HG02970 (cell line): ENCODE data around the gene TIMM44.
"Not testable (repeated sequence)": the region's sequence is repeated elsewhere in the genome, so short reads cannot be mapped to it uniquely, and the experiment has no call there.

ENCODE experiments used
- ATAC-seq: cut with Tn5 transposase; IDR thresholded peaks from one replicate; pipeline ENCODE4 v1.9.1; 2021; ENCODE audit warnings: mild to moderate bottlenecking, moderate library complexity, moderate number of reproducible peaks; ENCODE audit not compliant: unreplicated experiment, low FRiP score

TIMM44 gene

GRCh38 chr19:7953576-7953975, 10.1 kb upstream of the TIMM44 start:
- no peak for ATAC-seq

DNA sequence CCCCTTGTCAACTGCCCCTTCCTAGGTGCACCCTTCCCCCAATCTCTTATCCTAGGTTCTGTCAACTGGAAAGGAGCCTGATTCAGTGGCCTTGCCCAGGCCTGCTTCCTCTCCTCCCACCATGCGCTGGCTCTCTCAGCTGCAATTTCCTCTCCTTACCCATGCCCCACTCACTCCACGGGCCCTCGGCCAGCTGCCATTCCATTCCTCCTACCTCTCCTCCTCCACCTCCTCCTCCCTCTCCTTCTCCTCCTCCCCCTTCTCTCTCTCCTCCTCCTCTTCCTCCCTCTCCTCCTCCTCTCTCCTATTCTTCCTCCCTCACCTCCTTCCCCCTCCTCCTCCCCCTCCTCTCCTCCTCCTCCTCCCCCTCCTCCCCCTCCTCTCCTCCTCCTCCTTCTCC, 9.6 kb upstream of the TIMM44 start:
- no peak for ATAC-seq

DNA sequence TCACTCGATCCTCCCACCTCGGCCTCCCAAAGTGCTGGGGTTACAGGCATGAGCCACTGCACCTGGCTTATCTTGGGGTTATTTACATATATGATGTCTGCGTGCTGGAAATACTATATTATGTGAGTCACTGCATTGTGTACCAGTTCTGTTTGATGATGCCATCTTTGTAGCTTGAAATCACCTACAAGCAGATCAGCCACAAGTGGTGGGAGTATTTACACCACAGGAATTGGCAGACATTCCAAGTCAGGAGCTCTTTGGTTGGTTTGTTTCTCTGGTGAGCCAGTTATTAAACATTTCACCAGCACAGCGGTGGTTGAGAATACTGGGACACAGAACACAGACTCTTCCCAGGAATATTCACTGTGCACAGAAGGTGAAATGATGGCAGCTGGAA, 4.5 kb upstream of the TIMM44 start:
- no peak for ATAC-seq

DNA sequence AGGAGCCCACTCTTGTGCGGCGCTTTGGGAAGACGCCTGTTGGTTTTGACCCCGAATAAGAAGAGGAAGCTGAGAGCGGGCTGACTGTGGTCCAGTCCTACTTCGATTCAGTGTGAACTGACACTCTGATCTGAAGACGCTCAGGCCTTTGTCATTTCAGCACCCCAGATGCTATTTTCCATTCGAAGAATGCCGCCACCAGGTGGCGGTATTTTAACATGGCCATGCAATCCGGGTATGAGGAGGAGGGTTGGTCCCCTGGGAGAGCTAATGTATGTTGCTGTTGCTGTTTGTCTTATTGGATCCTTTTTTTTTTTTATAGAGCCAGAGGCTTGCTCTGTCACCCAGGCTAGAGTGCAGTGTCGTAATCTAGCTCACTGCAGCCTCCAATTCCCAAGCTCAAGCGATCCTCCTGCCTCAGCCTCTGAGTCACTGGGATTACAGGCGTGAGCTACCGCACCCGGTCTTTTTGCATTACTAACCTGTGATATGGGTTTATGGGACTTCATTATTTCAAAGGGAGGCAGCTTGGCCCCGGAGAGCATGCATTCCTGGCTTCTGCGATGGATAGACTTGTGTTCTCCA, 803 bp upstream of the TIMM44 start:
- ATAC-seq = peak; percentile 22

DNA sequence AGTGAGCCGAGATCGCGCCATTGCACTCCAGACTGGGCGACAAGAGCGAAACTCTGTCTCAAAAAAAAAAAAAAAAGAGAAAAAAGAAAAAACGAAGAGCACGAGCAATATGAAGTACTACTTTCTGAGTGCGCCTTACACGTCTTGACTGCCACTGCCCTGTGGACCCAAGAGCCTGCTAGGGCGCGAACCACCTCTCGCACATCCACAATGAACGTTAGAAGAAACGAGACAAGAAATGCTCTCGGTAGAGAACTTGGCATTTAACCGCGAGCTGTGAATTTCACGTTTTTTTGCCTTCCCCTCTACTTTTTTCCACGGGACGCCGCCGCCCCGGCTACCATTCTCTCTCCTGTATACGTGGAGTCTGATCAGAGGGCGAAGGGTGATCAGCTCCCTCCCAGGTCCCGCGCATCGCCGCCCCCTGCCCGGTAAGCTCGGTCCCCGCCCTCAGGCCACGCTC, 454 bp downstream of the TIMM44 start:
- peak; percentile 3 for ATAC-seq

- no peak for ATAC-seq
These were observed 1.4 kb downstream of the TIMM44 start for GRCh38 chr19:7941895-7942596.

DNA sequence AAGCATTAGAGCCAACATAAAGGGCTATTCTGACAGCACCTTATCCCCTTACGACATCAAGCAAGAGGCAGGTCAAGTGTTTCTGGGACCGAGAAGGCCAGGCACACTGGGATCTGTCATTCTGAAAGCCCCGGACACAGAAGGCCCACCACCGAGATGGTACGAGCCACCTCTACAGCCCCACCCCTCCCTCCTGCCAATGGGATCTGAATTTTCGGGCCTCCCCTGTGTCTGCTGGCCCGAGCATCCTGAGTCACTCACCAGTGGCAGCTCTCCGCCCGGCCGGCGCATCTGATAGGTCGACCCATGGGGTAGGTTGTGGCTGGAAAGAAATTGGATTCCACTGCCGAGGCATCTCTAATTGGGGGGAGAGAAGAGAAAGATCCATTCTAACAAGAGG, 2.6 kb downstream of the TIMM44 start:
- no peak for ATAC-seq

GRCh38 chr19:7934766-7935165, 8.7 kb downstream of the TIMM44 start:
- ATAC-seq = no peak

GRCh38 chr19:7933828-7934725, 9.4 kb downstream of the TIMM44 start:
- ATAC-seq = no peak

DNA sequence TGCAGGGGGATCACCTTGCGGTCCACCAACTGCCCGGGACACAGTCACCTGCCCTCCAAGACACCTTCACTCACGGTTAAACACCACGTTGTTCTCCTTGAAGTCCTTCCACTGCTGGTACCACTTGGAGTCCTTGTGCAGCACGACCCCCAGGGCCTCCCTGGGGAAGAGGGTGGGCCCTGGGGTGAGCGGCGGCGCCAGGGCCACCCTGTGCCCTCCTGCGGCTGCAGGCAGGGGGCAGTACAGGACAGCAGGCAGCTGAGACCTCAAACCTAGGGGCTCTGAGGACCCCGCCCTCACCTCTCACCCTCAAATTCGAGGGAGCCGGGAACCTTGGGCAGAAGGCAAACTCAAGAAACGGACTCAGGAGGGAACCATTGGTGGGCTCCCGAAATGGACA, 10.1 kb downstream of the TIMM44 start:
- no peak for ATAC-seq

GRCh38 chr19:7932930-7933300, 10.6 kb downstream of the TIMM44 start:
- no peak for ATAC-seq

GRCh38 chr19:7932276-7932929, 11.1 kb downstream of the TIMM44 start:
- ATAC-seq = no peak

DNA sequence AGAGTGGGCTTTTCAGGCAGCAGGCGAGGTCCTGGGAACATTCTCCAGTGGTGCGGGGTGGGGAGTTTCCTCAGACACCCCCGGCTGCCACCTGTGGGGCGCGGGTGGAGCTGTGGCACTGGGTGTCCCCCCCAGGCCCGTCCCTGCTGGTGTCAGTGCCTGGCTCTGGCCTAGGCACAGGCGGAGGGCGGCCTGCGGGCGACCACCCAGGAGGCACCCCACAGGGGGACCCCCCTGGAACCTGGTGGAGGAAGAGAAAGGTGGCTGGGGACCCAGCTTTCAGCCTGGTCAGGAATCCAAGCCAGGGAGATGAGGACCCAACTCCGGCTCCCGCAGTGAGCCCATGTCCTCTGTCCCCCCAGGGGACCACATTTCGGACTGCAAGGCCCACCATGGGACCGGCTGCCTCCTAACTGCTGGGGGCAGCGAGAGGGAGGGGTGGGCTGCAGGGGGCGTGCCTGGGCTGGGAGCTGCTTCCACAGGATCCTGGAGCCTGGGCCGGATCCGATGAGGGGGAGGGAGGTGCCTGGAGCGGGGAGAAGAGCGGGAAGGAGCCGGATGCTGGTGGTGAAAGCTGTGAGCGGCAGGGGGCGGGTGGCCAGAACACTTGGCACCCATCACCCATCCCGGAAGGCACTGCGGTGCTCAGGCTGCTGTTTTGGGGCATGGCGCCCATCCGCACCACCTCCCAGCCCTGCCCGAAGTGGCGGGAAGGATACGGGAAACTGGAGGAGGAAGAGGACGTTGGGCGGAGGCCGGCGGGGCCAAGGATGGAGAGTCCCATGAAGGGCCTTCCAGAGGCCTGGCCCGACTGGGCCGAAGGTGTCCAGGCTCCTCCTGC, 12.0 kb downstream of the TIMM44 start:
- ATAC-seq = no peak

GRCh38 chr19:7930765-7931164, 12.7 kb downstream of the TIMM44 start:
- ATAC-seq = no peak

DNA sequence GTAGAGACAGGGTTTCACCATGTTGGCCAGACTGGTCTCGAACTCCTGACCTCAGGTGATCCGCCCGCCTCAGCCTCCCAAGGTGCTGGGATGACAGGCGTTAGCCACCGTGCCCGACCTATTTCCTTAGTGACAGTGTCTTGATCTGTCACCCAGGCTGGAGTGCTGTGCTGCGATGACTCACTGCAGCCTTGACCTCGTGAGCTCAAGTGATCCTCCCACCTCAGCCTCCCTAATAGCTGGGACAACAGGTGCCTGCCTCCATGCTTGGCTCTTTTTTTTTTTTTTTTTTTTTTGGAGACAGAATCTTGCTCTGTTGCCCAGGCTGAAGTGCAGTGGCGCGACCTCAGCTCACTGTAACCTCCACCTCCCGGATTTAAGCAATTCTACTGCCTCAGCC, 13.4 kb downstream of the TIMM44 start:
- not testable (repeated sequence) for ATAC-seq

DNA sequence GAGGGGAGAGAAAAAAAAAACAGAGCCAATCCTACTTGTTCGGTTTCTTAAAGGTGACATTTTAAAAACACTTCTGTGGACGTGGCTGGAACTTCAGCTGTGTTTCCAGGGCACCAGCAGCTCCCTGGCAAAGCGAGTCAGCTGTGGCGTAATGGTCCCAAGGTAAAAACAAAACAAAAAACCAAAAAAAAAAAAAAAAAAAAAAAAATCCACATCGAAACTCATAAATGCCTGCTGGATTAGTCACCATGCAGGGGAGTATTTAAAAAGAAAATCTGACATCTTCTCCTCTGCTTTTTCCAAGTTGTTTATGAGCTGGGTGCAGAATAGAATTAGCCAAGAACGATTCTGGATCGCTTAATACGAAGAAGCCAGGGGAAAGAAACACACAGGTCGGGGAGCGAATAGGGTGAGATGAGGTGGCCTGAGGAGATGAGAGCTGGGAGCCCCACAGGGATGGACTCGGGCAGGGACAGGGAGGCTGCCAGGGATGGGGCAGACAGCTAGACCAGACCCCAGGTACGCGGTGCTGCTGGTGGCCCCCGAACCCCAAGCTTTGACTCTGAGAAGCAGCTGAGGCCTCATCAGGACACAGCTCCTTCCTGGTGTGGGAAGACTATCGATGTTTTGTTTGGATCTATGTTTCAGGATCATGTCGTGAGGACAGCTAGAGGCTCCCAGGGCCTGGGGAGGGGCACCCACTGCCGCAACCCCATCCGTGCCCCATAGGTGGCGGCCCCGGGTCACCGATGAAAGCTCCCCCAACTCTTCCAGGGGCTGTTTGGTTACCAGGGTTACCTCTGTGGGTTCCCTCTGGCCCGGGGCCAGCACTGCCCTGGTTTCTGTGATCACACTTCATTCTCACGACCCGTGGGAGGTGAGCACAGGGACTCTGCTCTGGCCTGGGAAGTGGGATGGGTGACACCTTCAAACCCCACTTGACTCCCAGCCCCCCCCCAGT, 14.4 kb downstream of the TIMM44 start:
- no peak for ATAC-seq

- ATAC-seq = no peak
These were observed 15.1 kb downstream of the TIMM44 start for GRCh38 chr19:7928334-7928706.

GRCh38 chr19:7927605-7928333, 15.7 kb downstream of the TIMM44 start:
- no peak for ATAC-seq
